ENCODE results near the gene CREG1.
A peak's percentile ranks its signal among the peaks of the same experiment; 100 is the strongest.

The CREG1 gene

DNA sequence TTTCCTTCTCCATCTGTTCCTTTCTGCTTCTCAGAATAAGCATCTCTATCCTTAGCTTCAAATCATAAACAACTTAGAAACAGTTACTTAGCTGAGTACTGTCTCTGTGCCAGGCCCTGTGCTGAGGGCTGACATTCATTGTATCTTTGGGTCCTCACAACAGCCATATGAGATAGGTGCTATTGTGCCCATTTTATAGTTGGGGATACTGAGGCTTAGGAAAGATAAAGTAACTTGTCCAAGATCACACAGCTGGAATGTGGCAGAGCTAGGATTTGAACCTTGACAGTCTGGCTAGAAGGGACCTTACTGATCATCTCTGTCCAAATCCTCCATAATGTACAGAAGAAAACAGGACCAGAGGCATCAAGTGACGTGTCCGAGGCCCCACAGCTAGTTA lies 60.2 kb downstream of the CREG1 start:
- Histone ChIP-seq H3K36me3 (ENCODE audit: control insufficient read depth in 1 of 2, insufficient read depth in 2 of 2, low read length in 2 of 2) (no peaks in the 10 kb centered on the region), H2AK5ac (ENCODE audit: low read length) (no peak overlapping the region), H3K4me1 (ENCODE audit: control insufficient read depth in 1 of 2, insufficient read depth in 2 of 2, low read length in 2 of 2) (no peaks in the 10 kb centered on the region), H4K91ac (ENCODE audit: low read depth, low read length) (no peak overlapping the region), H3K79me2 (ENCODE audit: control insufficient read depth, insufficient read depth, low read length, poor library complexity) (no peaks in the 10 kb centered on the region), H3K9ac (ENCODE audit: low read length) (no peak overlapping the region), H3K23ac (ENCODE audit: low read length) (no peak overlapping the region), H2BK12ac (ENCODE audit: low read length) (no peak overlapping the region), H3K79me1 (ENCODE audit: low read length) (no peaks in the 10 kb centered on the region), H3K27ac (ENCODE audit: low read depth, low read length) (no peak overlapping the region), H4K12ac (ENCODE audit: low read depth, low read length) (no peak overlapping the region), H3K9me3 (ENCODE audit: insufficient read depth, low read depth, low read length) (peaks cover 2% of the 10 kb centered on the region), H2AFZ (ENCODE audit: insufficient read depth, low read length, poor library complexity) (no peak overlapping the region), H3K27me3 (ENCODE audit: insufficient read depth, low read length) (no peaks in the 10 kb centered on the region), H3K14ac (ENCODE audit: low read length) (no peak overlapping the region), H3K4me3 (ENCODE audit: low read depth, low read length) (no peak overlapping the region), H3K4me2 (ENCODE audit: low read length) (no peak overlapping the region), H4K8ac (ENCODE audit: low read depth, low read length) (no peak overlapping the region), H2BK120ac (ENCODE audit: insufficient read depth, low read length, poor library complexity) (no peak overlapping the region), H2BK5ac (ENCODE audit: low read depth, low read length, poor library complexity) (no peak overlapping the region), H3K4ac (ENCODE audit: low read depth, low read length) (no peak overlapping the region), H3K18ac (ENCODE audit: low read length) (no peak overlapping the region)
- no peak for DNase-seq
- no CpG with 5 or more reads among the region's 2 CpGs for WGBS (ENCODE audit: extremely low coverage, insufficient coverage, insufficient read length)

DNA sequence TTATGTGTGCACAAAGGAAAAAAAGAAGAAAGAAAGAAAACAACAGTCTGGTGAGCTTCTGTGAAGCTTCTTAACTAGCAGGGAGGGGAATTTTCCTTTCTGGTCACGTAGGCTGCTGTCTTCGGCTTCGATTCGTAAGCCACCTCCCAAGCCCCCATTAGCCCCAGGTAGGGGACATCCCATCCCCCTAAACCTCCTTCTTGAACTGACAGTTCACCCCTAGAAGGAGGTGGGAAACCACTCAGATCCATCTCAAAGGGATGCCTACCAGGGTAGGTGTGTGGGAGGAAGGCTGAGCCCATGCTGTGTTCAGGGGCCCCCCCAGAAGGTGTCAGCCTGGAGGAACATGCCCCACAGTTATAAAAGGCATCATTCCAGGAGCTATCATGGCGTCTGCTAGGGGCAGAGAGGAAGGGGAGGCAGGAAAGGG lies 61.1 kb downstream of the CREG1 start:
- Histone ChIP-seq H3K4me1 (ENCODE audit: control insufficient read depth in 1 of 2, insufficient read depth in 2 of 2, low read length in 2 of 2) (no peaks in the 10 kb centered on the region), H3K79me1 (ENCODE audit: low read length) (no peaks in the 10 kb centered on the region), H2AFZ (ENCODE audit: insufficient read depth, low read length, poor library complexity) (no peak overlapping the region), H3K79me2 (ENCODE audit: control insufficient read depth, insufficient read depth, low read length, poor library complexity) (no peaks in the 10 kb centered on the region), H3K4me2 (ENCODE audit: low read length) (no peak overlapping the region), H3K9ac (ENCODE audit: low read length) (no peak overlapping the region), H3K27ac (ENCODE audit: low read depth, low read length) (no peak overlapping the region), H2AK5ac (ENCODE audit: low read length) (no peak overlapping the region), H3K4ac (ENCODE audit: low read depth, low read length) (no peak overlapping the region), H2BK5ac (ENCODE audit: low read depth, low read length, poor library complexity) (no peak overlapping the region), H3K9me3 (ENCODE audit: insufficient read depth, low read depth, low read length) (peaks cover 2% of the 10 kb centered on the region), H3K14ac (ENCODE audit: low read length) (no peak overlapping the region), H3K27me3 (ENCODE audit: insufficient read depth, low read length) (no peaks in the 10 kb centered on the region), H4K91ac (ENCODE audit: low read depth, low read length) (no peak overlapping the region), H3K23ac (ENCODE audit: low read length) (no peak overlapping the region), H4K8ac (ENCODE audit: low read depth, low read length) (no peak overlapping the region), H3K36me3 (ENCODE audit: control insufficient read depth in 1 of 2, insufficient read depth in 2 of 2, low read length in 2 of 2) (no peaks in the 10 kb centered on the region), H2BK120ac (ENCODE audit: insufficient read depth, low read length, poor library complexity) (no peak overlapping the region), H2BK12ac (ENCODE audit: low read length) (no peak overlapping the region), H3K4me3 (ENCODE audit: low read depth, low read length) (no peak overlapping the region), H3K18ac (ENCODE audit: low read length) (no peak overlapping the region), H4K12ac (ENCODE audit: low read depth, low read length) (no peak overlapping the region)
- WGBS (ENCODE audit: extremely low coverage, insufficient coverage, insufficient read length), result no CpG with 5 or more reads among the region's 5 CpGs
- DNase-seq, result no peak

DNA sequence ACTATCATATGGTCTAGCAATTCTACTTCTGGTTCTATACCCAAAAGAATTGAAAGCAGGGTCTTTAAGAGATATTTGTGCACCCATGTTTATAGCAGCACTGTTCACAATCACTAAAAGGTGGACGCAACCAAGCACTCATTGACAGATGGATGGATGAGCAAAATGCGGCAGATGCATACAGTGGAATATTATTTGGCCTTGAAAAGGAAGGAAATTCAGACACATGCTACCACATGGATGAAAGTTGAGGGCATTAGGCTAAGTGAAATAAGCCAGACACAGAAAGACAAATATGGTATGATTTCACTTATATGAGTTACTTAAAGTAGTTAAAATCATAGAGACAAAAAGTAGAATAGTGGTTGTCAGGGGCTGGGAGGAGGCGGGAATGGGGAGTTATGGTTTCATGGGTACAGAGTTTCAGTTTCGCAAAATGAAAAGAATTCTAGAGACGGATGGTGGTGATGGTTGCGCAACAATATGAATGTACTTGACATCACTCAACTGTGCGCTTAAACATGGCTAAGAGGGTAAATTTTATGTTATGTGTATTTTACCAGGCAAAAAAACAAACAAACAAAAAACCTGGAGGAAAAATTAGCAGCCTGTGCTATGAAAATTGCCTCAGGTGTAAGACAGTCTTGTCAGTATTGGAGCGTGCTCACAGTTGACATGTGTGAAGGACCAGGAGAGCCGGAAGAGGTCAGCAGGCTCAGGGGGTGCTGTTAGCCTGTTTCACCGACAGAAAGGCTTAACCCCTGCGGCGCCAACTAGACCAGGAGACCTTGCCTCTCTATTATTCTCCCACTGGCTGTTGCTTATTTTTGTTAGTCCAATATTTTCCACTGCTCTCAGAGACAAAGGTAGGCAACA lies 61.7 kb downstream of the CREG1 start:
- no peak overlapping the region for H3K4me2 ChIP-seq (ENCODE audit: low read length)
- DNase-seq, result peak in 1 of 2 donors; percentile 41
- H3K4ac ChIP-seq (ENCODE audit: low read depth, low read length), result no peak overlapping the region
- no peak overlapping the region for H2AFZ ChIP-seq (ENCODE audit: insufficient read depth, low read length, poor library complexity)
- H2BK12ac ChIP-seq (ENCODE audit: low read length), result no peak overlapping the region
- H3K23ac ChIP-seq (ENCODE audit: low read length), result no peak overlapping the region
- no peak overlapping the region for H2BK5ac ChIP-seq (ENCODE audit: low read depth, low read length, poor library complexity)
- H3K27me3 ChIP-seq (ENCODE audit: insufficient read depth, low read length), result no peaks in the 10 kb centered on the region
- H3K14ac ChIP-seq (ENCODE audit: low read length), result no peak overlapping the region
- WGBS (ENCODE audit: extremely low coverage, insufficient coverage, insufficient read length), result no CpG with 5 or more reads among the region's 12 CpGs
- no peaks in the 10 kb centered on the region for H3K4me1 ChIP-seq (ENCODE audit: control insufficient read depth in 1 of 2, insufficient read depth in 2 of 2, low read length in 2 of 2)
- no peaks in the 10 kb centered on the region for H3K79me2 ChIP-seq (ENCODE audit: control insufficient read depth, insufficient read depth, low read length, poor library complexity)
- no peaks in the 10 kb centered on the region for H3K79me1 ChIP-seq (ENCODE audit: low read length)
- H4K12ac ChIP-seq (ENCODE audit: low read depth, low read length), result no peak overlapping the region
- H2AK5ac ChIP-seq (ENCODE audit: low read length), result no peak overlapping the region
- no peak overlapping the region for H3K27ac ChIP-seq (ENCODE audit: low read depth, low read length)
- no peaks in the 10 kb centered on the region for H3K36me3 ChIP-seq (ENCODE audit: control insufficient read depth in 1 of 2, insufficient read depth in 2 of 2, low read length in 2 of 2)
- H3K9me3 ChIP-seq (ENCODE audit: insufficient read depth, low read depth, low read length), result peaks cover 2% of the 10 kb centered on the region
- H2BK120ac ChIP-seq (ENCODE audit: insufficient read depth, low read length, poor library complexity), result no peak overlapping the region
- H4K8ac ChIP-seq (ENCODE audit: low read depth, low read length), result no peak overlapping the region
- H3K9ac ChIP-seq (ENCODE audit: low read length), result no peak overlapping the region
- H3K4me3 ChIP-seq (ENCODE audit: low read depth, low read length), result no peak overlapping the region
- H3K18ac ChIP-seq (ENCODE audit: low read length), result no peak overlapping the region
- H4K91ac ChIP-seq (ENCODE audit: low read depth, low read length), result no peak overlapping the region

Data from trophoblast cell (in vitro differentiated cells and primary cell).